ENCODE data around the gene EFCAB8. TPM values are rescaled to one million over a fixed set of nuclear protein-coding genes. Genes with fewer than 3 reads are reported as not detected.

Gene EFCAB8
- polyA plus RNA-seq, 3 donors: 0.02 to 0.09 TPM; not detected in 1

GRCh38 chr20:32879538-32879937, 20.8 kb downstream of the EFCAB8 start:
- 91 to 95% (median 93%) methylated on average over 9 of the region's 9 CpGs for WGBS, 3 donors
- no peak overlapping the region for H3K27ac ChIP-seq (ENCODE audit: low read depth, low read length)

- no peak overlapping the region for H3K27ac ChIP-seq (ENCODE audit: low read depth, low read length)
Measured at GRCh38 chr20:32880635-32881034, 21.9 kb downstream of the EFCAB8 start.

DNA sequence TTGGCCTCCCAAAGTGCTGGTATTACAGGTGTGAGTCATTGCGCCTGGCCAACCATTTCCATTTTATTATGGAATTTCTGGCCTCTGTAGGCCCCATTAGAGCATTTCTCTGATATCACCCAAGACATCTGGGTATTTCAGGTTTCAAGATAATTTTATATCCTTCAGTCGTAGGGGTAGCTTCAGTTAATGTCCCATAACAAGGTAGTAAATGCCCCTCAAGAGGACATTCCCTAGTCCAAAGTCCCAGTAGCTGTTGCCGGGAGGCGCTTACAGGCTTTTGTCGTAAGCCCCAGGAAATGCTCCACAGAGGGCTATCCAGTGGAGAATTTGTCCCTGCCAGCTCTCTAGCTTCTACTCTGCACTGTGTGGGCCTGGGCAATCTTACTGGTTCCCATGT, 24.4 kb downstream of the EFCAB8 start:
- 77 to 88% (median 83%) methylated on average over 5 of the region's 5 CpGs for WGBS, 3 donors
- no peak overlapping the region for H3K27ac ChIP-seq (ENCODE audit: low read depth, low read length)

More at GRCh38 chr20:32880635-32881034, 21.9 kb downstream of the EFCAB8 start:
- 81 to 88% (median 82%) methylated on average over 2 of the region's 2 CpGs for WGBS, 3 donors

DNA sequence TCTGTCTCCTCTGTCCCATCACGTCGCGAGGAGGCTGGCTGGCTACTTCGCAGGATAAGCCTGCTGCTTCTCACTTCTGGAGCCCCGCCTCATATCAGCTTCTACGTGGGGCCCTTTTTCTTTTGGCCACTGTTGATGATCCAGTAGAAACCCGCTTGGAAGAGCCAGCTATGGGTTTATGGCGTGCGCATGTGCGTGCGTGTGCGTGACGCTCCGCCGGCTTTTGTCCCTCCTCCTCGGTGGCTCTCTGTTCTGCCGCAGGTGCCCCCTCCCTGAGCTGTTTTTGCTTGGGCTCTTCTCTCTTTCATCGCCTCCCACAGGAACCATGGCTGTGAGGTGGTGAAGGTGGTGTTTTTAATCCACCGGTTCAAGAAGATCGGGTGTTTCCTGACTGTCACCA, 26.5 kb downstream of the EFCAB8 start:
- H3K27ac ChIP-seq (ENCODE audit: low read depth, low read length): no peak overlapping the region
- WGBS, 3 donors: 91 to 94% (median 93%) methylated on average over 20 of the region's 20 CpGs

DNA sequence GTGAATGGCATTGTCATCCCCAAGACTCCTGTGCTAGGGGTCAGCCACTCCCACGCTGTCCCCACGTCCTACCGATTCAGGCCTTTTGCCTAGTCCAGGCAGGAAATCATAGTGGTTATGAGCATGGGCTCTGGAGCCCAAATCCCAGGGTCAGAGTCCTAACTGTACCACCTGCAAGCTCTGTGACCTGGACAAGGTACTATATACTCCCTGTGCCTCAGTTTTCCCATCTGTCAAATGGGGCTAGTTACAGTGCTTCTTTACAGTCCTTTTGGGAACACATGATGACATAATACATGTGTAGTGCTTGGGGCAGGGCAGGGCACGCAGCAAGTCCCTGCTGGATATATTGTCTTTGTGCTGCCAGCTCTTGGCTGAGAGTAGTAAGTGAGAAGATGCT, 27.2 kb downstream of the EFCAB8 start:
- WGBS, 3 donors: 93 to 96% (median 93%) methylated on average over 4 of the region's 4 CpGs
- H3K27ac ChIP-seq (ENCODE audit: low read depth, low read length): no peak overlapping the region

GRCh38 chr20:32886652-32887051, 27.9 kb downstream of the EFCAB8 start:
- no peak overlapping the region for H3K27ac ChIP-seq (ENCODE audit: low read depth, low read length)
- 59 to 79% (median 59%) methylated on average over 3 of the region's 3 CpGs for WGBS, 3 donors

- no peak overlapping the region for H3K27ac ChIP-seq (ENCODE audit: low read depth, low read length)
- 73 to 87% (median 76%) methylated on average over 11 of the region's 11 CpGs for WGBS, 3 donors
Measured at GRCh38 chr20:32887492-32887891, 28.8 kb downstream of the EFCAB8 start.

GRCh38 chr20:32888636-32889035, 29.9 kb downstream of the EFCAB8 start:
- 81 to 94% (median 92%) methylated on average over 5 of the region's 5 CpGs for WGBS, 3 donors
- no peak overlapping the region for H3K27ac ChIP-seq (ENCODE audit: low read depth, low read length)

DNA sequence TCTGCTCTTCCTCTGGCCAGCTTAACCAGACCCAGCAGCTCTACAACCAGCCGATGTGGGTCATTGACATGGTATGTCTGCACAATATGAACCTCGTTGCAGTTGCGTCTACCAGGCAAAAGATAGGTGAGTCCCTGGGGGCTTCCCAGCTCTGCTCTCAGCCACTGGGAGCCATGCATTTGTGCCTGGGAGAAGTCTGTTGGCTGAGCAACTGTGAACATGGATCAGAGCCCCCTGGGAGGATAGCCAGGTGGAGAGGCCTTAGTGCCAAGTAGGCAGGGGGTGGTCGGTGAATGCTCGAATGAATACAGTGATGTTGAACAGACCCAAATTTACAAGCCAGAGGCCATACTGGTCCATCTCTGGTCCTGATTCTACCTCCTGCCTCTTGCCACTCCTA, 30.6 kb downstream of the EFCAB8 start:
- no peak overlapping the region for H3K27ac ChIP-seq (ENCODE audit: low read depth, low read length)
- 60 to 81% (median 78%) methylated on average over 5 of the region's 5 CpGs for WGBS, 3 donors

DNA sequence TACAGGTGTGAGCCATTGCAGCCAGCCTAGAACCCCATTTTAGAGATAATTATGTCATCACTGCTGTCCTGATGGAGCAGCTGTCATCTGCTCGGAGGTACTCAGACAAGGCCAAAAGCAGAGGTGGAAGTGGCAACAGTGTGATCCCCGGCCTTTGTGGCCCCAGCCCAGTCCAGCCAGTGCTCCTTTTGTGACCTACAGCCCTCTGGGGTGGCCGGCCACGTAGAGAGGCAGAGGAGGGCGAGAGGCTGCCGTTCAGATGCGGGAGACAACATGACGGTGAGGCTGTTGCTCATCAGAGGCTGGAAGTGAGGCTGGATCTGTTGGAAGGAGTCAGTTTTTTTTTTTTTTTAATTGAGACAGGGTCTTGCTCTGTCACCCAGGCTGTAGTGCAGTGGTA, 32.8 kb downstream of the EFCAB8 start:
- 90 to 95% (median 91%) methylated on average over 8 of the region's 8 CpGs for WGBS, 3 donors

GRCh38 chr20:32891926-32892660, 33.4 kb downstream of the EFCAB8 start:
- 78 to 88% (median 79%) methylated on average over 4 of the region's 4 CpGs for WGBS, 3 donors
- no peak overlapping the region for H3K27ac ChIP-seq (ENCODE audit: low read depth, low read length)

More for the DNA sequence above, 32.8 kb downstream of the EFCAB8 start:
- H3K27ac ChIP-seq (ENCODE audit: low read depth, low read length): no peak overlapping the region

GRCh38 chr20:32893263-32894025, 34.7 kb downstream of the EFCAB8 start:
- no peak overlapping the region for H3K27ac ChIP-seq (ENCODE audit: low read depth, low read length)
- 88 to 90% (median 89%) methylated on average over 16 of the region's 16 CpGs for WGBS, 3 donors

- no peak overlapping the region for H3K27ac ChIP-seq (ENCODE audit: low read depth, low read length)
- 66 to 76% (median 75%) methylated on average over 8 of the region's 8 CpGs for WGBS, 3 donors
Measured at GRCh38 chr20:32894026-32894483, 35.3 kb downstream of the EFCAB8 start.

- no peak overlapping the region for H3K27ac ChIP-seq (ENCODE audit: low read depth, low read length)
- WGBS, 3 donors: 84 to 89% (median 84%) methylated on average over 9 of the region's 9 CpGs
Measured at GRCh38 chr20:32894711-32895355, 36.1 kb downstream of the EFCAB8 start.

DNA sequence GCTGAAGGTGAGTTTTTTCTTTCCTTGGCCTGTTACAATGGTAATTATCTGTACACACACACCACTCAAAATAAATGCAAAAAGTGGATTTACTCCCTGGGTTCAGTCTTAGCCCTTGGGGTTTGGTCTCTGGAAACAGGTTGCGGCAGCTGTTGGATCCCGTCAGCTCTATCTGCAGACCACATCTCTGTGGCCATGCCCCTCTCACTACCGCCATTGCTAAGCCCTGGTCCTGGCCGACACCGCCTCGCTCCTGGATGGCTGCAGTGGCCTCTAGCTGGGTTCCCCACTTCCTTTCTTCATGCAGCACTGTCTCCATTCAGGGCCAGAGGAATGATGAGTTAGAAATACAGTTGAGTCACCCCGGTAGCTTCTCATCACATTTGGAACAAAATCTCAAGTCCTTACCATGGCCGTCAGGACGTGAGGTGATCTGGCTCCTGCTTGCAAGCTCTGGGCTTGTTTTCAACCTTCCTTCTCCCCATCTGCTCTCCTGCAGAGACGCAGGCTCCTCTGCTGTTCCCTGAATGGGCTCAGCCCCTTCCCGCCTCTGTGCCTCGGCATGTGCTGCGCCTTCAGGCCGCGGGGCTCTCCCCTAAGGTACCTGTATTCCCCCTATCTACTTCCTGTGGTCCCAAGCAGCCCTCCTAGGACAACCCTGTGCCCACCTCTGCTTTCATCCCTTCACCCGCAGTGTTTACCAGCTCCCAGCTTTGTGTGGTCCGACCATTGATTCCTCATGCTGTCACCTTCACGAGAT, 38.0 kb downstream of the EFCAB8 start:
- H3K27ac ChIP-seq (ENCODE audit: low read depth, low read length): no peak overlapping the region
- 82 to 90% (median 84%) methylated on average over 18 of the region's 18 CpGs for WGBS, 3 donors

DNA sequence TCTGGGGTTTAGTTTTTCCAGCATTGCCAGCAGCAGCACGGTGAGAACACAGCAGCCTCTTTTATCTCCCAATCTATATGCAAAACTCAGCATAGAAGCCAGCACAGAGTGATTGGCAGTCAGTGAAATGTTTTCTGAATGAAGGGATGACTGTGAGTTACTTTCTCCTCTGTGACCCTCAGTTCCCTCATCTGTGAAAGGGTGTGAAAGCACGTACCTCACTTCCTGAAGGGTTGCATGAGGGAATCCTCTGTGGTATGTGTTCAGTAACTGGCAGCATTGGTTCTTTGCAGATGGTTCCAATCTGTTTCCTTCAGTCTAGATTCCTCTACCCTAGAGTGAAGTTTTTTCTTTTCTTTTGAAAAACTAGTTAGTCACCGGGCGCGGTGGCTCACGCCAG, 40.0 kb downstream of the EFCAB8 start:
- no peak overlapping the region for H3K27ac ChIP-seq (ENCODE audit: low read depth, low read length)
- 48 to 70% (median 56%) methylated on average over 6 of the region's 6 CpGs for WGBS, 3 donors

GRCh38 chr20:32902456-32903420, 44.0 kb downstream of the EFCAB8 start:
- WGBS, 3 donors: 62 to 68% (median 65%) methylated on average over 22 to 25 of the region's 25 CpGs
- no peak overlapping the region for H3K27ac ChIP-seq (ENCODE audit: low read depth, low read length)
